KMS-11 (cell line): ENCODE data around the gene SERPINA4.

ENCODE experiments used
- H2AFZ ChIP-seq: fragments of 200-600 bp; sonication (generic); 2 replicates; pipeline ENCODE4 v1.6.1; 2016; ENCODE audit warnings: antibody characterized with exemption, mixed run types, low read depth
- H3K27ac ChIP-seq: fragments of 200-600 bp; sonication (generic); 2 replicates; pipeline ENCODE4 v1.6.1; 2016; ENCODE audit warnings: mild to moderate bottlenecking, mixed run types
- H3K27me3 ChIP-seq: fragments of 200-600 bp; sonication (generic); 2 replicates; pipeline ENCODE4 v1.6.1; 2017; ENCODE audit warnings: mild to moderate bottlenecking, low read depth, mixed run types, moderate library complexity; ENCODE audit not compliant: insufficient read depth
- H3K36me3 ChIP-seq: fragments of 200-600 bp; sonication (generic); 2 replicates; pipeline ENCODE4 v1.6.1; 2017; ENCODE audit warnings: mild to moderate bottlenecking, mixed run types; ENCODE audit not compliant: insufficient read depth
- H3K4me1 ChIP-seq: fragments of 200-600 bp; sonication (generic); 2 replicates; pipeline ENCODE4 v1.6.1; 2016; ENCODE audit warnings: mild to moderate bottlenecking, low read depth, mixed run types; ENCODE audit not compliant: poor library complexity, severe bottlenecking
- H3K4me2 ChIP-seq: fragments of 200-600 bp; sonication (generic); 2 replicates; pipeline ENCODE4 v1.7.0; 2016; ENCODE audit warnings: mild to moderate bottlenecking, mixed run types
- H3K4me3 ChIP-seq: fragments of 200-600 bp; sonication (generic); IDR thresholded peaks from 2 replicates; pipeline ENCODE4 v1.6.1; 2017; ENCODE audit warnings: low read depth, low read length, mixed read lengths; ENCODE audit not compliant: insufficient read depth
- H3K79me2 ChIP-seq: fragments of 200-600 bp; sonication (generic); 2 replicates; pipeline ENCODE4 v1.6.1; 2016; ENCODE audit warnings: low read depth, mixed run types; ENCODE audit not compliant: insufficient read depth
- H3K9ac ChIP-seq: fragments of 200-600 bp; sonication (generic); 2 replicates; pipeline ENCODE4 v1.6.1; 2016; ENCODE audit warnings: mild to moderate bottlenecking, mixed run types
- H4K20me1 ChIP-seq: fragments of 200-600 bp; sonication (generic); 2 replicates; pipeline ENCODE4 v1.6.1; 2016; ENCODE audit warnings: mild to moderate bottlenecking, mixed run types; ENCODE audit not compliant: insufficient read depth
- TF ChIP-seq, protein P1 (sequence below): fragments of 200-600 bp; sonication (generic); conservative IDR thresholded peaks from 2 replicates; pipeline ENCODE4 v1.6.1; 2017; ENCODE audit warnings: low read depth, mild to moderate bottlenecking, antibody characterized with exemption, low read length, moderate library complexity, mixed read lengths

The SERPINA4 gene

DNA sequence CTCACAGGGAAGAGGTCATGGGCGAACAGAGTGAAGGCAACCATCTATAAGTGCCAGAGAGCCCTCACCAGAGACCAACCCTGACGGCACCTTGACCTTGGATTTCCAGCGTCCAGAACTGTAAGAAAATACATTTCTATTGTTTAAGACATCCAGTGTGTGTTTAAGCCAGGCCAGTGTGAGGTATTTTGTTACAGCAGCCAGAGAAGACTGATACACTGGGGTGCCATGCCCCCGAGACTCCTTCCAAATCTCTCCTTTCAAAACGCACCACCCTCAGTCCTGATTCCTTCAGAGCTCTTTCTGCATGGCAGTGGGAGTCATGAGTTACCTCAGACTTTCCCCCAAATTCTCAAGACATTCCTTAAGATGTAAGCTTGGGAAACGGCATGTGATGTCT lies 17.5 kb downstream of the SERPINA4 start:
- Histone ChIP-seq H3K36me3 (no peaks in the 10 kb centered on the region), H3K27me3 (no peaks in the 10 kb centered on the region), H3K4me2 (no peak overlapping the region), H4K20me1 (no peaks in the 10 kb centered on the region), H3K9ac (no peak overlapping the region), H2AFZ (no peak overlapping the region), H3K27ac (no peak overlapping the region), H3K4me1 (no peaks in the 10 kb centered on the region), H3K79me2 (no peaks in the 10 kb centered on the region), H3K4me3 (no peak overlapping the region)
- TF ChIP-seq, protein P1, sequence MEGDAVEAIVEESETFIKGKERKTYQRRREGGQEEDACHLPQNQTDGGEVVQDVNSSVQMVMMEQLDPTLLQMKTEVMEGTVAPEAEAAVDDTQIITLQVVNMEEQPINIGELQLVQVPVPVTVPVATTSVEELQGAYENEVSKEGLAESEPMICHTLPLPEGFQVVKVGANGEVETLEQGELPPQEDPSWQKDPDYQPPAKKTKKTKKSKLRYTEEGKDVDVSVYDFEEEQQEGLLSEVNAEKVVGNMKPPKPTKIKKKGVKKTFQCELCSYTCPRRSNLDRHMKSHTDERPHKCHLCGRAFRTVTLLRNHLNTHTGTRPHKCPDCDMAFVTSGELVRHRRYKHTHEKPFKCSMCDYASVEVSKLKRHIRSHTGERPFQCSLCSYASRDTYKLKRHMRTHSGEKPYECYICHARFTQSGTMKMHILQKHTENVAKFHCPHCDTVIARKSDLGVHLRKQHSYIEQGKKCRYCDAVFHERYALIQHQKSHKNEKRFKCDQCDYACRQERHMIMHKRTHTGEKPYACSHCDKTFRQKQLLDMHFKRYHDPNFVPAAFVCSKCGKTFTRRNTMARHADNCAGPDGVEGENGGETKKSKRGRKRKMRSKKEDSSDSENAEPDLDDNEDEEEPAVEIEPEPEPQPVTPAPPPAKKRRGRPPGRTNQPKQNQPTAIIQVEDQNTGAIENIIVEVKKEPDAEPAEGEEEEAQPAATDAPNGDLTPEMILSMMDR = no peak

DNA sequence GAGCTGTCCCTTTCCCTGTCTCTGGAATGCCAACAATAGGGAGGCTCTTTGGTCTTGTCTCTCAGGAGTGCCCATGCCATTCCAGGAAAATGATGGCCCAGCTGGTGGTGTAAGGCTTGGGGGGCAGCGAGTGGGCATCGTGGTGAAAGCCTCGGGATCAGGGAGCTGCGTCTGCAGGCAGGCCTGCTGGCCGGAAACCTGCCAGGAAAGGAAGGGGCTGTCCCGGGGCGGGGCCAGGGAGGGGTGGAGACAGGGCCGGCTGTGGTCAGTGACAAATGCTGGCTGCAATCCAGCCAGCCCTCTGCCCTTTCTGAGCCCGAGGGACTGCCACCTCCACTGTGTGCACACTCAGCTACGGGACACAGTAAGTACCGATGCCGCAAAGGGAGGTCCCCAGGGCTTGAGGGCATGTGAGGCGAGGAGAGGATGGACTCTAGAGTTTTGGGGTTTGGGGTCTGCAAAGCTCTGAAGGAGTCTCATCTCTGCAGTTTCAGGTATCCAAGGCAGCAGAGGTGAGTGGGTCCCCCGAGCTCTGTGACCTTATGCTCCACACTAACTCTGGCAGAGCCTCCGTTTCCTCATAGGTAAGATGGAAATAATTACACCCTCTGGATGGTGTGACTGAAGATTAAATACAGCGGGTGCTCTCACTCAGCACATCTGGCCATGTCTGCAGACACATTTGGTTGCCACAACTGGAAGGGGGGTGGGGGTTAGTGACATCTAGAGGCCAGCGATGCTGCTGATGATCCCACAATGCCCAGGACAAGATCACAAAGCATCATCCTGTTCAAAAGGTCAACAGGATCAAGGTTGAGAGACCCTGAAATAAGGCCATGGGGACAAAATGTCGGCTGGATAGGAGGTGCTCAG lies 20.1 kb downstream of the SERPINA4 start, which contains the start of gene SERPINA5:
Gene SERPINA5, plus strand, starts transcription at position 300 of the 873 bp plus-strand sequence. CDS start 5,937 bp downstream, outside the sequence.
- Histone ChIP-seq H3K27me3 (no peaks in the 10 kb centered on the region), H3K4me1 (no peaks in the 10 kb centered on the region), H3K9ac (no peak within 1 kb of the TSS), H3K36me3 (no peaks in the 10 kb centered on the region), H3K4me2 (no peak within 1 kb of the TSS), H3K27ac (no peak within 1 kb of the TSS), H3K79me2 (no peaks in the 10 kb centered on the region), H2AFZ (no peak within 1 kb of the TSS), H3K4me3 (no peak within 1 kb of the TSS), H4K20me1 (no peaks in the 10 kb centered on the region)
- TF ChIP-seq, protein P1 = no peak

DNA sequence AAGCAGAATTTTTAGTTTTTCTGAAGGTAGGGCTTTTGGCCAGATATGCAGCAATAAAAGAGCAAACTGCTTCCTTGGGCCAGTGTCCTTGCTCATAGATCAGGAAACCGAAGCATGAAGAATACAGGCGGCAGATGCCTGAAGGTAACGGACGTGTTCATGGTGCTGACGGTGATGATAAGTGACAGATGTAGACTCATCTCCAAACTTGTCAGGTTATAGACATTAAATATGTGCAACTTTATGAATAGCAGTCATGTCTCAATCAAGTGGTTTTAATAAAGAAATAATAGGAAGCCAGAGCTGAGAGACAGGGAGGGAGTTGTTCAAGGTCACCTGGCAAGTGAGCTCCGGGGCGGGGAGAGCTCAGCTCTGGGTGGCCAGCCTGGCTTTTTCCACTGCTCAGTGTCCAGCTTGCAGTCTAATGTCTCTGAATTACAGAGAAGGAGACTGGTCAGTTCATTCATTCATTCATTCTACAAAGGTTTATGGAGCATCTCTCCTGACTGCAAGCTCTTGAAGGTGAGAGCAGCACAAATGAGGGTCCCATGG lies 21.0 kb downstream of the SERPINA4 start:
- no peaks in the 10 kb centered on the region for H3K36me3 ChIP-seq
- no peak overlapping the region for H3K9ac ChIP-seq
- no peak overlapping the region for H3K27ac ChIP-seq
- no peaks in the 10 kb centered on the region for H3K27me3 ChIP-seq
- TF ChIP-seq, protein P1 = no peak
- H3K79me2 ChIP-seq = no peaks in the 10 kb centered on the region
- H2AFZ ChIP-seq = no peak overlapping the region
- no peaks in the 10 kb centered on the region for H3K4me1 ChIP-seq
- H3K4me2 ChIP-seq = no peak overlapping the region
- no peak overlapping the region for H3K4me3 ChIP-seq
- H4K20me1 ChIP-seq = no peaks in the 10 kb centered on the region

DNA sequence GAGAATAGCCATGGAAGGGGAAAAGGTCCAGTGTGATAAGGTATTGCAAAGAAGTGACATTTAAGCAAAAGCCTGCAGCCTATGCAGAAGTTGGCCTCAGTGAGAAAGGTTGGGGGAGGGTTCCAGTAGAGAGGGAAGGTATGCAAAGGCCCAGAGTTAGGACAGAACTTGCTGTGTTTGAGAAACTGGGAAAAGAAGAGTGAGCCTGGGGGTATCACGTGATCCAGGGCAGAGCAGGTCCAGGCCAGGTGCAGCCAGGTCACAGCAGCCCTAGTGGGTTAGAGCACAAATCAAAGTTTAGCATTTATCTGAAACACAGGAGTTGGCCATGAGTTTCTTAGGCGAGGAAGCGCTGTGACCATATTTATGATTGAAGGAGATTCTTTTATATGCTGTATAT lies 21.6 kb downstream of the SERPINA4 start:
- Histone ChIP-seq H3K4me3 (no peak overlapping the region), H3K9ac (no peak overlapping the region)

More for the DNA sequence above, 21.6 kb downstream of the SERPINA4 start:
- Histone ChIP-seq H3K36me3 (no peaks in the 10 kb centered on the region), H3K27ac (no peak overlapping the region), H3K27me3 (no peaks in the 10 kb centered on the region), H3K4me1 (no peaks in the 10 kb centered on the region), H3K79me2 (no peaks in the 10 kb centered on the region), H3K4me2 (no peak overlapping the region), H2AFZ (no peak overlapping the region), H4K20me1 (no peaks in the 10 kb centered on the region)
- TF ChIP-seq, protein P1 = no peak
